ENCODE measurements around the gene PAPOLB. TPM values are rescaled to one million over a fixed set of nuclear protein-coding genes. Genes with fewer than 3 reads are reported as not detected.

Gene PAPOLB
- total and polyA plus RNA-seq, 2 of the 8 experiments (the other 6 are each of a cell fraction or from before 2014, with no cell fraction given), result 0.02 to 0.15 TPM

- Histone ChIP-seq H3K9me3 (ENCODE audit: insufficient read depth in 2 of 2, low read depth in 1 of 2, low read length in 1 of 2) (peaks cover 3 to 4% of the 10 kb centered on the region in 2 experiments; a peak in 1 of 4 replicates), H2BK12ac (ENCODE audit: low read depth, low read length) (no peak overlapping the region), H3K9ac (replicated peaks in 1 of 4; ENCODE audit: extremely low read depth in 1 of 4, low read depth in 3 of 4, low read length in 3 of 4) (no peak overlapping the region), H2AFZ (ENCODE audit: low read length) (no peak overlapping the region), H3K23me2 (ENCODE audit: low read depth, low read length) (no peaks in the 10 kb centered on the region), H2AK5ac (ENCODE audit: low read depth, low read length) (no peak overlapping the region), H3K4ac (replicated peaks; ENCODE audit: insufficient read length, low read depth, low read length) (no peak overlapping the region), H2BK120ac (replicated peaks; ENCODE audit: low read depth, low read length) (no peak overlapping the region), H3K23ac (ENCODE audit: insufficient read length) (no peak overlapping the region), H2BK15ac (ENCODE audit: low read length) (no peak overlapping the region), H2BK5ac (ENCODE audit: low read depth, low read length) (no peak overlapping the region), H4K20me1 (replicated peaks in 1 of 2; ENCODE audit: control insufficient read depth in 1 of 2, insufficient read depth in 2 of 2, low read length in 2 of 2) (no peaks in the 10 kb centered on the region), H3K79me1 (ENCODE audit: low read depth, low read length) (no peaks in the 10 kb centered on the region), H3K14ac (ENCODE audit: insufficient read length) (no peak overlapping the region), H3K4me1 (replicated peaks in 1 of 4; ENCODE audit: control insufficient read depth in 3 of 4, insufficient read depth in 4 of 4, low read length in 3 of 4) (no peaks in the 10 kb centered on the region), H3K18ac (ENCODE audit: extremely low read depth, low read length) (no peak overlapping the region), H3K79me2 (ENCODE audit: control insufficient read depth in 1 of 2, insufficient read depth in 2 of 2, low read length in 2 of 2) (no peaks in the 10 kb centered on the region), H3K56ac (replicated peaks; ENCODE audit: insufficient read length, low read depth, low read length) (no peak overlapping the region), H4K91ac (replicated peaks; ENCODE audit: insufficient read length, low read length) (no peak overlapping the region), H3K27ac (ENCODE audit: low read depth, low read length) (no peak overlapping the region), H4K8ac (ENCODE audit: extremely low read depth, insufficient read depth, low read length) (no peak overlapping the region), H3K4me2 (ENCODE audit: insufficient read depth in 1 of 2, low read depth in 2 of 2, low read length in 2 of 2) (no peak overlapping the region), H3K36me3 (ENCODE audit: control insufficient read depth in 2 of 4, insufficient read depth in 4 of 4, low read length in 3 of 4) (no peaks in the 10 kb centered on the region), H3K4me3 (ENCODE audit: extremely low read depth in 1 of 4, insufficient read depth in 2 of 4, low read depth in 3 of 4, low read length in 4 of 4) (no peak overlapping the region), H3K27me3 (replicated peaks in 1 of 4; ENCODE audit: control insufficient read depth in 3 of 4, extremely low read depth in 1 of 4, insufficient read depth in 3 of 4, low read length in 3 of 4) (no peaks in the 10 kb centered on the region), H2BK20ac (ENCODE audit: low read length) (no peak overlapping the region), H4K5ac (ENCODE audit: insufficient read length, low read depth, low read length) (no peak overlapping the region)
- CTCF ChIA-PET (ENCODE audit: partially characterized antibody), result interaction anchor here (0.6 to 4.4 kb wide), 4 partner anchors 21 to 247 kb away, joined by 3 to 23 read pairs (median 4); partner anchors contain the start of gene RADIL
- no peak for FAIRE-seq
- POLR2A ChIA-PET (ENCODE audit: partially characterized antibody), result no interaction called here
- no peak for DNase-seq (ENCODE audit: low read depth in 1 of 2, low spot score in 2 of 2)
- WGBS, 2 experiments (ENCODE audit: extremely low coverage in 1 of 2, insufficient coverage in 1 of 2, insufficient read length in 1 of 2, insufficient replicate concordance in 2 of 2, low coverage in 1 of 2, low lambda C conversion rate in 2 of 2, missing lambda C conversion rate in 1 of 2), result 90% methylated on average over 8 of the region's 8 CpGs; no CpG with 5 or more reads in 1 of the 2 experiments
- TF ChIP-seq KDM1A (IDR thresholded peaks at IDR 0.05; ENCODE audit: borderline replicate concordance, low read length), result no peak
- TF ChIP-seq SP2 (IDR thresholded peaks at IDR 0.05; ENCODE audit: low read length), result no peak
- TF ChIP-seq NANOG (IDR thresholded peaks at IDR 0.05; ENCODE audit: insufficient read depth, low read depth, low read length, poor library complexity, severe bottlenecking), result no peak
- TF ChIP-seq HDAC6 (IDR thresholded peaks at IDR 0.05; ENCODE audit: low read depth, low read length), result no peak
- TF ChIP-seq JUND (IDR thresholded peaks at IDR 0.05; ENCODE audit: low read length), result no peak
- no peak for TF ChIP-seq TEAD4 (IDR thresholded peaks at IDR 0.05; ENCODE audit: low read depth, low read length)
- no peak for TF ChIP-seq MAFK (IDR thresholded peaks at IDR 0.05; ENCODE audit: low read depth, low read length)
- no peak for TF ChIP-seq SP4 (IDR thresholded peaks at IDR 0.05; ENCODE audit: low read length)
- TF ChIP-seq CTBP2 (IDR thresholded peaks at IDR 0.05; ENCODE audit: borderline replicate concordance, insufficient read depth, insufficient read length, low read length), result no peak
- no peak for TF ChIP-seq RBBP5 (IDR thresholded peaks at IDR 0.05; ENCODE audit: borderline replicate concordance, low read depth, low read length)
- TF ChIP-seq JUN (IDR thresholded peaks at IDR 0.05; ENCODE audit: low read depth, low read length), result no peak
- TF ChIP-seq POU5F1 (IDR thresholded peaks at IDR 0.05; ENCODE audit: low read depth, low read length), result no peak
- no peak for TF ChIP-seq MAX (IDR thresholded peaks at IDR 0.05)
- TF ChIP-seq CHD1 (IDR thresholded peaks at IDR 0.05; ENCODE audit: low read depth, low read length), result no peak
- TF ChIP-seq NRF1 (IDR thresholded peaks at IDR 0.05; ENCODE audit: low read depth, low read length), result no peak
Measured at GRCh38 chr7:4850262-4850795, 11.5 kb downstream of the PAPOLB start.

Measured in H1 (cell line).